Psoas muscle (tissue), 8 donors: ENCODE data around the gene KCNIP2. TPM values are rescaled to one million over a fixed set of nuclear protein-coding genes. Genes with fewer than 3 reads are reported as not detected.
A peak's percentile ranks its signal among the peaks of the same experiment; 100 is the strongest.

Experiments
- ATAC-seq, 4 donors: fragments of 200-7000 bp; cut with Tn5 transposase; one replicate each; pipeline ENCODE4 v1.9.1; 2020; ENCODE audit warnings: moderate library complexity in 3 of 4, mild to moderate bottlenecking in 2 of 4
- DNase-seq, 2 donors: peaks; one replicate each; pipeline ENCODE4 v3.0.0-alpha.2; 2020
- H3K27ac ChIP-seq: fragments of 200-600 bp; one replicate; pipeline ENCODE4 v1.8.0; 2022
- H3K27me3 ChIP-seq, 3 donors: fragments of 200-600 bp in 1 of 3; one replicate each; pipeline versions ENCODE4 v1.6.1 to v1.8.0; 2013 to 2022; ENCODE audit warnings: low read length in 2 of 3, mild to moderate bottlenecking in 2 of 3, moderate library complexity in 1 of 3; ENCODE audit not compliant: insufficient read depth in 3 of 3
- H3K36me3 ChIP-seq, 2 donors: fragments of 200-600 bp in 1 of 2; one replicate each; pipeline versions ENCODE4 v1.6.1 to v1.8.0; 2013 to 2022; ENCODE audit warnings: low read depth in 1 of 2, mild to moderate bottlenecking in 1 of 2, moderate library complexity in 1 of 2; ENCODE audit not compliant: insufficient read depth in 1 of 2
- H3K4me1 ChIP-seq: fragments of 200-600 bp; one replicate; pipeline ENCODE4 v1.8.0; 2022
- H3K4me3 ChIP-seq: fragments of 200-600 bp; one replicate; pipeline ENCODE4 v1.8.0; 2022; ENCODE audit warnings: mild to moderate bottlenecking
- H3K9me3 ChIP-seq: fragments of 200-600 bp; one replicate; pipeline ENCODE4 v1.8.0; 2022
- WGBS, 3 donors: extraction: QIAGEN DNeasy Blood & Tissue Kit; methylation state at CpG; one replicate each; pipeline versions ENCODE4 v1.1.6 to v1.1.7; 2013; 5-methylcytosine and 5-hydroxymethylcytosine counted together
- intact Hi-C, 2 donors: fragments of 100-400 bp; cut with DNase I; formaldehyde crosslinking; loops; one replicate each; pipeline versions ENCODE4 v1.11.0 to v1.14.2; 2022
- long read RNA-seq, 2 donors: library from polyadenylated mRNA; unstranded; transcript quantifications; one replicate each; pipeline ENCODE4 v2.0.0, GENCODE V29; 2021
- polyA plus RNA-seq, 3 donors: library from polyadenylated mRNA; stranded (reverse); fragments of 200-250 nt; gene quantifications; one replicate each; pipeline ENCODE4 v1.2.3, GENCODE V29; 2013
- total RNA-seq, 4 donors: library from RNA; stranded (reverse); fragmentation: NEBNext Ultra II Directional in 2 of 4; extraction: Animal tissue kit (Norgen Biotek cat#: 25700) in 2 of 4; gene quantifications; one replicate each; pipeline versions ENCODE4 v1.2.1 to v1.2.4, GENCODE V29; 2021 to 2023
- TF ChIP-seq, protein P1 (sequence below): fragments of 200-600 bp; IDR thresholded peaks from one replicate; pipeline ENCODE4 v1.8.0; 2022; ENCODE audit warnings: antibody characterized with exemption
- donor health status: healthy with polysubstance abuse.
- donor health status: DM: no; HTN: no; CAD: no; lungs with moderate emphysema.
- donor health status: Bipolar disorder and iron deficiency.
- donor health status: healthy.
- donor health status: DM: yes; HTN: yes; CAD: no.
- donor health status: DM: no; HTN: no; CAD: no.
- donor health status: DM: no; HTN: no; CAD: no.
- donor health status: DM: yes; HTN: yes; CAD: no.

KCNIP2 gene
- total RNA-seq (1 to 10 TPM in 3 of 4 donors, under 1 TPM in 1; 0.71 to 3.2 (median 1.8) TPM), polyA plus RNA-seq (1 to 10 TPM in 2 of 3 donors, under 1 TPM in 1; 0.58 to 5.9 (median 1.1) TPM)
- long read RNA-seq, donor 1, partial matches to known transcripts = 0 of 1 reads
- long read RNA-seq, donor 1, other reads (novel, unspliced or antisense) = 0 of 1 reads
- long read RNA-seq, donor 2 = 0 reads

DNA sequence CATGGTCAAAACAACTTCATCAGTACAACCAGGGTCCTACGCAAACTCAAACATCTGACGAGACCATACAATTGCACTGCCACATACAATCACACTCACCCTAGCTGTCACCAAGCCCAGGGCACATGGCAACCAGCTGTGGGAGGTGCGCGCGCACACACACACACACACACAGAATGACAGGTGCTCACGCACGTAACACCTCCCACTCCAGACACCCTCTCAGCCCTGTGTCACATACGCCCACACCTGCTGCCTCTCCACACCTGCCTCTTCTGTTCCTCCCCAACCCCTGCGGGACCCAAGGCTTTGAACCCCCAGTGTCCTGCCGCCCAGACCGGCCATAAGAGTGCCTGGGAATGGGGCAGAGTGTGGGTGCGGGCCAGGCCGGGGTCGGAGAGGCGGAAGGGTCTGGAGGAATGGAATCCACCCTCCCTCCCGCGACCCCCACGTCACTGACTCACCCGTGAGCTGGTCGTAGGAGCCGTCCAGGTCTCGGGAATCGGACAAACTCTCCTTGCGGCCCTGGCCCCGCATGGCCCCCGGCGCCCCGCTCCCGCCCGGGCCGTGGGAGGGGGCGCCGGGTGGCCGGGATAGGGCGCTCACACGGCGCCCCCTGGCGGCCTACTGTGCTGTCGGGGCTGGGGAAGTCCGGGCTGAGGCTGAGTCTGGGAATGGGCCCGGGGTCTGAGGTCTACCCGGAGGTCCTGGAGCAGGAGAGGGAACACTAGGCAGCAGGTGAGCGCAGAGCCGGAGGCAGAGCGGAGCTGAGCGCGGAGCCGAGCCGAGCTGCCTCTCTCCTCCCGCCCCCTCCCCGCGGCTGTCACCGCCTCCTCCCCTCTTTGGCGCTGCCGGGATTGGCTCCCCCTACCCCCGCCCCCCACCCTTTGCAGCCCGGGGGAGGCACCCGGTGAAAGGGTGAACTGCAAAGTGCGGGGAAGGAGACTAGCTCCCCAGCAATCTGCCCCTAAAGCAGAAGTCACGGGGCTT, at the start of gene KCNIP2:
Gene KCNIP2 (minus strand): TSS at position 769 of the 990 bp plus-strand sequence. CDS start 232 bp downstream, at position 537.
- DNase-seq (no peak), ATAC-seq (no peak)
- TF ChIP-seq, protein P1, sequence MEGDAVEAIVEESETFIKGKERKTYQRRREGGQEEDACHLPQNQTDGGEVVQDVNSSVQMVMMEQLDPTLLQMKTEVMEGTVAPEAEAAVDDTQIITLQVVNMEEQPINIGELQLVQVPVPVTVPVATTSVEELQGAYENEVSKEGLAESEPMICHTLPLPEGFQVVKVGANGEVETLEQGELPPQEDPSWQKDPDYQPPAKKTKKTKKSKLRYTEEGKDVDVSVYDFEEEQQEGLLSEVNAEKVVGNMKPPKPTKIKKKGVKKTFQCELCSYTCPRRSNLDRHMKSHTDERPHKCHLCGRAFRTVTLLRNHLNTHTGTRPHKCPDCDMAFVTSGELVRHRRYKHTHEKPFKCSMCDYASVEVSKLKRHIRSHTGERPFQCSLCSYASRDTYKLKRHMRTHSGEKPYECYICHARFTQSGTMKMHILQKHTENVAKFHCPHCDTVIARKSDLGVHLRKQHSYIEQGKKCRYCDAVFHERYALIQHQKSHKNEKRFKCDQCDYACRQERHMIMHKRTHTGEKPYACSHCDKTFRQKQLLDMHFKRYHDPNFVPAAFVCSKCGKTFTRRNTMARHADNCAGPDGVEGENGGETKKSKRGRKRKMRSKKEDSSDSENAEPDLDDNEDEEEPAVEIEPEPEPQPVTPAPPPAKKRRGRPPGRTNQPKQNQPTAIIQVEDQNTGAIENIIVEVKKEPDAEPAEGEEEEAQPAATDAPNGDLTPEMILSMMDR = peak; percentile 30

DNA sequence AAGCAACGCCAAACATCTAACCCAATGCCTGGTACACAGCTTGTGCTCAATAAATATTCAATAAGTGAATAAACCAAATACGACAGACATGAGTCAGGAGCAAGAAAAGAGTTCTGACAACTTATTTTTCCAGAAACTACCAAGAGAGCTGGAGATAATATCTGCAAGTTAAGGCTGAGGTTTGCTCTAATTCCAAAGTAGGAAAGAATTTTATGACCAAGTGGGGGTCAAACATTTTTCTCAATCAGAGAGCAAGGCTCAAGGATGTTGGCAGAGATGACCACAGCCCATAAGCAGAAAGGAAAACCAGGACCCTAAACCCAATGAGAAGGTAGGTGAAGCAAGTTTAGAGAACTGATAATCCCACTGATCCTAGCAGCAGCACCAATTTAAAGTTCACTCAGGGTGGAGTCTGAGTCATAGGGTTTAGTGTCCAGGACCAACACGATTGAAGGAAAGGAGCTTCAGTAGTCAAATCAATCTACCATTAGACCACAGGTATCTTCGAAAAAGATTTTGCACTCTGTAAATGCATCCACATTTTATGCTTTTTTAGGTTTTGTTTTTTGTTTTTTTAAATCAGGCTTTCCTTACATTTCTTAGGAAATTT, 49.3 kb upstream of the KCNIP2 start:
- DNase-seq (no peak), ATAC-seq (peak in 3 of 4 donors; percentile 53 to 72 (median 72))
- Histone ChIP-seq H3K27me3 (no peaks in the 10 kb centered on the region), H3K36me3 (peaks cover 0 to 12% of the 10 kb centered on the region in 2 donors), H3K4me3 (no peak overlapping the region), H3K27ac (no peak overlapping the region), H3K9me3 (no peaks in the 10 kb centered on the region), H3K4me1 (peaks cover 21% of the 10 kb centered on the region)
- TF ChIP-seq, protein P1 = no peak
- 80 to 85% (median 80%) methylated on average over 4 of the region's 4 CpGs for WGBS, 3 donors
- intact Hi-C loops = loop anchor here in 1 of 2 donors (2.0 to 10.0 kb wide), 2 partner anchors 118 to 182 kb away; no protein-coding TSS in a partner anchor

More for the DNA sequence above, at the start of gene KCNIP2:
- H3K36me3 ChIP-seq = peaks cover 0 to 30% of the 10 kb centered on the region in 2 donors
- peaks cover 24% of the 10 kb centered on the region for H3K4me1 ChIP-seq
- WGBS, 3 donors = 34 to 48% (median 42%) methylated on average over 31 to 60 of the region's 60 CpGs
- H3K4me3 ChIP-seq = no peak within 1 kb of the TSS
- no peaks in the 10 kb centered on the region for H3K27me3 ChIP-seq
- H3K27ac ChIP-seq = no peak within 1 kb of the TSS
- intact Hi-C loops = loop anchor here (2.0 to 5.0 kb wide), 3 partner anchors 169 to 229 kb away; no protein-coding TSS in a partner anchor
- H3K9me3 ChIP-seq = no peaks in the 10 kb centered on the region

DNA sequence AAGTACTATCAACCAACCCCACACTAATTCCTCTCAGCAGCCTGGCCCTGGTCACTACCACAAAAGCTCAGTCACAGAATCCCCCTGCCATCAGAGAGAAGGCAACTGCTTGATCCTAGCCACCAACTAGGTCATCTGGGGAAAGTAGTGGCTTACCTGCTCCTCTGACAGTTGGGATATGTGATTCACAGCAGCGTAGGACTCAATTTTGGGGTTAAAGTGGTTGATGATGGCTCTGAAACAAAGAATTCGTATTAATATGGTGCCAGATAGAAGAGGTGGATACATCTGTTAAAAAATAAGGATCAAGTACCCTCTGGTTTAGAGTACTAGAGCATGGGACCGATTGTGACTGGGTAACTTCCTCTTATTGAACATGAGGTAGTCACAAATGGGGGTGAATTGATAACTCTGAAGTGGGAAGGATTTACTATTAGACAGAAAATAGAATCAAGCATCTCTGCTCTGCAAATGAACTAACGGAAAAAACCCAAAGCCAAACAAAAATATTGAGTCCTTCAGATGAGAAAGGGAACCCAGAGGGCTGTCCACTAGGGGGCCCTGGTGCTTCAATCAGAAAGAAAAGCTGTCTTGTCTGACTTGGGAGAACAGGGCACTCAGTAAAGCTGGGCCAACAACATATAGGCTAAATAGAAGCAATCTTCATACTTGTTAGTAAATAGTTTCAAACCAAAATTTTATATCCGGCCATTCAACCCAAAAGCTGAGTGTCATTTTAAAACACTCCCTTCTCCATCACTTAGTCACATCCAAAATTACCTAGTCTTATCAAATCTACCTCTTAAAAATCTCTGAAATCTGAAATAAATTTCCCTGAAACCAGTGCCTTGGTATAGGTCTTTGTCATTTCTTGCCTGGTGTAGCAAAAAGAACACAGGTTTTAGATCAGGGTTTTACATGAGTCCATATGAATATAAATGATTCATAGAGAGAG, 45.9 kb upstream of the KCNIP2 start:
- H3K27ac ChIP-seq = no peak overlapping the region
- 72 to 75% (median 74%) methylated on average over 5 of the region's 5 CpGs for WGBS, 3 donors
- no peak overlapping the region for H3K4me3 ChIP-seq
- DNase-seq (peak; percentile 67 to 79), ATAC-seq (peak; percentile 58 to 85 (median 78))
- TF ChIP-seq, protein P1 = peak; percentile 75
- H3K9me3 ChIP-seq = no peaks in the 10 kb centered on the region
- peaks cover 9% of the 10 kb centered on the region for H3K4me1 ChIP-seq
- intact Hi-C loops = loop anchor here (2.0 to 10.0 kb wide), 2 partner anchors 121 to 185 kb away; no protein-coding TSS in a partner anchor
- H3K36me3 ChIP-seq = peaks cover 0 to 21% of the 10 kb centered on the region in 2 donors
- no peaks in the 10 kb centered on the region for H3K27me3 ChIP-seq
